BE2C (cell line): ENCODE results near the gene MDM1.

Experiments
- DNase-seq: peaks from one replicate; pipeline ENCODE4 v3.0.0-alpha.2; 2020
- H3K27me3 ChIP-seq: fragments of 250-450 bp; sonication (Bioruptor Pico); 2 replicates; pipeline ENCODE4 v1.5.1; 2020; ENCODE audit warnings: mild to moderate bottlenecking
- H3K36me3 ChIP-seq: fragments of 250-450 bp; sonication (Bioruptor Pico); 2 replicates; pipeline ENCODE4 v1.5.1; 2020; ENCODE audit warnings: mild to moderate bottlenecking
- H3K4me1 ChIP-seq: fragments of 250-450 bp; sonication (Bioruptor Pico); 2 replicates; pipeline ENCODE4 v1.5.1; 2020
- H3K4me3 ChIP-seq: 2 replicates; pipeline ENCODE4 v1.5.1; 2011; ENCODE audit warnings: low read depth, low read length
- H3K9me3 ChIP-seq: fragments of 250-450 bp; sonication (Bioruptor Pico); 2 replicates; pipeline ENCODE4 v1.5.1; 2020
- CTCF ChIP-seq: IDR thresholded peaks from 2 replicates; pipeline ENCODE4 v1.5.1; 2012; ENCODE audit warnings: mild to moderate bottlenecking, low read depth, low read length

The MDM1 gene

DNA sequence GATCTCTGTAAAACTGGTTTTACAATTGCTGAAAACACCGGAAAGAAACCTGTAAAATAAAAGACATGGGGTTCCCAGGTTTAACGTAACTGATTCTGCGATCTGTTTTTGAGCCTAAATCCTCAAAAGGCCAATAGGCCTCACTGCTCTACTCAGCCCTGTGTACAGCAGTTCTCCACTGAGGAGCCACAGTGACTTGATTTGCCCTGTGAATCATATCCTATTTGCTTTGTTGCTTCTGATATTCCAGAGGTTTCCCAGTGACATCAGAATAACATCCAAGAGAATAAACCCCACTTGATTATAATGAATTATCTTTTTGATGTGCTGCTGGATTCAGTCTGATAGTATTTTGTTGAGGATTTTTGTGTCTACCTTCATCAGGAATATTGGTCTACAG lies 27.5 kb downstream of the MDM1 start:
- TF ChIP-seq CTCF: no peak

DNA sequence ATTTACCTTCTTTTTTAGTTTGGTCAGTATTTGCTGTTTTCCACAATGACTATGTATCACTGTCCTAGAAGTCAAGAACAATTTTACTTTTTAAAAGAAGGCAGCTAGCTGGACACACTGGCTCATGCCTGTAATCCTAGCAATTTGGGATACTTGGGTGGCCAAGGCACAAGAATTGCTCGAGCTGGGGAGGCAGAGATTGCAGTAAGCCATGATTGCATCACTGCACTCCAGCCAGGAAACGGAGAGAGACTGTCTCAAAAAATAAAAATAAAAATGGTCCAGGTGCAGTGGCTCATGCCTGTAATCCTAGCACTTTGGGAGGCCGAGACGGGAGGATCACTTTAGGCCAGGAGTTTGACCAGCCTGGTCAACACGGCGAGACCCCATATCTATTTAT lies 28.3 kb downstream of the MDM1 start:
- Histone ChIP-seq H3K4me3 (no peak overlapping the region), H3K9me3 (no peaks in the 10 kb centered on the region), H3K36me3 (no peaks in the 10 kb centered on the region), H3K4me1 (no peaks in the 10 kb centered on the region; the same call in none of the 2 replicates), H3K27me3 (no peaks in the 10 kb centered on the region)
- DNase-seq: no peak
- no peak for TF ChIP-seq CTCF

More for the DNA sequence above, 27.5 kb downstream of the MDM1 start:
- H3K9me3 ChIP-seq: no peaks in the 10 kb centered on the region
- H3K4me1 ChIP-seq: no peaks in the 10 kb centered on the region; the same call in none of the 2 replicates
- DNase-seq: no peak
- H3K27me3 ChIP-seq: no peaks in the 10 kb centered on the region
- no peaks in the 10 kb centered on the region for H3K36me3 ChIP-seq
- no peak overlapping the region for H3K4me3 ChIP-seq

- no peaks in the 10 kb centered on the region; the same call in 1 of the 2 replicates for H3K9me3 ChIP-seq
- TF ChIP-seq CTCF: no peak
- no peaks in the 10 kb centered on the region for H3K27me3 ChIP-seq
- no peaks in the 10 kb centered on the region for H3K36me3 ChIP-seq
- no peak for DNase-seq
- H3K4me3 ChIP-seq: no peak overlapping the region
- no peaks in the 10 kb centered on the region for H3K4me1 ChIP-seq
Measured at GRCh38 chr12:68297929-68298328, 34.2 kb downstream of the MDM1 start.

- Histone ChIP-seq H3K27me3 (no peaks in the 10 kb centered on the region), H3K4me3 (no peak overlapping the region), H3K9me3 (no peaks in the 10 kb centered on the region; the same call in 1 of the 2 replicates), H3K4me1 (no peaks in the 10 kb centered on the region), H3K36me3 (no peaks in the 10 kb centered on the region)
- no peak for TF ChIP-seq CTCF
- no peak for DNase-seq
Measured at GRCh38 chr12:68294251-68294650, 37.9 kb downstream of the MDM1 start.

DNA sequence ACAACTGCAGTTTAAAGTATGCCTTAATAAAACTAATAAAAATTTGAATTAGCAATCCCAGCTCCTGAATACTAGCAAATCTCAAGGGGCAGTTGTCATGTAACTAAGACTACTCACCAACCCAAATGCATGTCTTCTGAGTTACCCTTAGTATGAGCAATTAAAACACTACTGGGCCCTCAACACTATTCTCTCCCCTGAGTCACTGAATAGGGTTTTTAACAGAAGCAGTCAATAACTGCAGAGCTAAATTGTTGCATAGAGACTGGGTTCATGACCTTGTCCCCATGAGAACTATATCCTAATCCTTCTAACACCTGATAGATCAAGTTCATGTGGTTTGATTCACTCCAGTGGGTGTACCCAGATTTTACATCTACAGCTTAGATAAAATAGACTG lies 38.8 kb downstream of the MDM1 start:
- H3K4me1 ChIP-seq: no peaks in the 10 kb centered on the region

More for the DNA sequence above, 38.8 kb downstream of the MDM1 start:
- H3K27me3 ChIP-seq: no peaks in the 10 kb centered on the region
- no peaks in the 10 kb centered on the region for H3K36me3 ChIP-seq
- no peaks in the 10 kb centered on the region; the same call in 1 of the 2 replicates for H3K9me3 ChIP-seq
- no peak for TF ChIP-seq CTCF
- no peak for DNase-seq
- no peak overlapping the region for H3K4me3 ChIP-seq
